HG02798 (cell line): Measurements from ENCODE around the gene CACNA1I.

ENCODE experiments used
- ATAC-seq: cut with Tn5 transposase; IDR thresholded peaks from one replicate; pipeline ENCODE4 v1.9.1; 2021; ENCODE audit warnings: mild to moderate bottlenecking; ENCODE audit not compliant: unreplicated experiment, poor library complexity

Gene CACNA1I

DNA sequence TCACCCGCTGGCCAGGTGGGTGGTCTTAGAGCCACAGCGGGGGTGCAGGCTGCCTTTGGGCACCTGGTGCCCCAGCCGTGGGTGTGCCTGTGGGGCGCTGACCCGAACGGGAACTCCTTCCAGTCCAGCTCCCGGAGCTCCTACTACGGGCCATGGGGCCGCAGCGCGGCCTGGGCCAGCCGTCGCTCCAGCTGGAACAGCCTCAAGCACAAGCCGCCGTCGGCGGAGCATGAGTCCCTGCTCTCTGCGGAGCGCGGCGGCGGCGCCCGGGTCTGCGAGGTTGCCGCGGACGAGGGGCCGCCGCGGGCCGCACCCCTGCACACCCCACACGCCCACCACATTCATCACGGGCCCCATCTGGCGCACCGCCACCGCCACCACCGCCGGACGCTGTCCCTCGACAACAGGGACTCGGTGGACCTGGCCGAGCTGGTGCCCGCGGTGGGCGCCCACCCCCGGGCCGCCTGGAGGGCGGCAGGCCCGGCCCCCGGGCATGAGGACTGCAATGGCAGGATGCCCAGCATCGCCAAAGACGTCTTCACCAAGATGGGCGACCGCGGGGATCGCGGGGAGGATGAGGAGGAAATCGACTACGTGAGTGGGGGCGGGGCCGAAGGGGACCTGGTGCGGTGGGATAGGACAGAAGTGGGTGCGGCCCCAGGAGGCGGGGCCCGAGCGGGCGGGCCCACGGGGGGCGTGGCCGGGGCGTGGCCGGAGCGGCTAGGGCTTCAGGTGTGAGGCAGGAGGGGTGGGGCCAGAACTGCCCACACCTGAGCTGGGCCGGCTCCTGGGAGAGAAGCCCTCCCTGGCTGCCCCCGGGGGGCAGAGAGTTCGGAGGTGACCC, 91.5 kb downstream of the CACNA1I start:
- ATAC-seq = no peak

DNA sequence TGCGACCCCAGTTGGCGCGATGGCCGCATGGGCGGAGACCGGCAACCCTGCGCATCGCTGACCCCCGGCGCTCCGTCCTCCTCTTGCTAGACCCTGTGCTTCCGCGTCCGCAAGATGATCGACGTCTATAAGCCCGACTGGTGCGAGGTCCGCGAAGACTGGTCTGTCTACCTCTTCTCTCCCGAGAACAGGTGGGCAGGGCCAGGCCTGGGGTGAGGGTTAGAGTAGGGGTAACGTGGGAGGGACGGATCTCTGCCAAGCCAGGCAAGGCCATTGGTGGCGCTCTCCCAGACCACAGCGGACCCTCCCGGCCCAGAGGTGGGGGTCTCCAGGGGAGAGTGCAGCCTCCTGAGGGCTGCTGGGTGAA, 92.1 kb downstream of the CACNA1I start:
- ATAC-seq = no peak

DNA sequence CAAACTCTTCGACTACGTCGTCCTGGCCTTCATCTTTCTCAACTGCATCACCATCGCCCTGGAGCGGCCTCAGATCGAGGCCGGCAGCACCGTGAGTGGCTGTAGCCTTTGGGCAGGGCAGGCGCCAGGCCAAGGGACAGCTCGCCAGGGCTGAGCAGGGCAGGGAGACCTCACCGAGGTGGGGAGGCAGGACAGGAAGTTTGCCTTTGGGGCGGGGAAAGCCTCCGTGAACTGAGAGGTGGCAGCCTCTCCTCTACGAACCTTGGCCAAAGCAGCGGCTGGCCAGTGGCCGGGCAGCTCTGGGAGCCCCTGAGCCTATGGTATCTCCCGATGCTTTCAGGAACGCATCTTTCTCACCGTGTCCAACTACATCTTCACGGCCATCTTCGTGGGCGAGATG, 93.2 kb downstream of the CACNA1I start:
- no peak for ATAC-seq

DNA sequence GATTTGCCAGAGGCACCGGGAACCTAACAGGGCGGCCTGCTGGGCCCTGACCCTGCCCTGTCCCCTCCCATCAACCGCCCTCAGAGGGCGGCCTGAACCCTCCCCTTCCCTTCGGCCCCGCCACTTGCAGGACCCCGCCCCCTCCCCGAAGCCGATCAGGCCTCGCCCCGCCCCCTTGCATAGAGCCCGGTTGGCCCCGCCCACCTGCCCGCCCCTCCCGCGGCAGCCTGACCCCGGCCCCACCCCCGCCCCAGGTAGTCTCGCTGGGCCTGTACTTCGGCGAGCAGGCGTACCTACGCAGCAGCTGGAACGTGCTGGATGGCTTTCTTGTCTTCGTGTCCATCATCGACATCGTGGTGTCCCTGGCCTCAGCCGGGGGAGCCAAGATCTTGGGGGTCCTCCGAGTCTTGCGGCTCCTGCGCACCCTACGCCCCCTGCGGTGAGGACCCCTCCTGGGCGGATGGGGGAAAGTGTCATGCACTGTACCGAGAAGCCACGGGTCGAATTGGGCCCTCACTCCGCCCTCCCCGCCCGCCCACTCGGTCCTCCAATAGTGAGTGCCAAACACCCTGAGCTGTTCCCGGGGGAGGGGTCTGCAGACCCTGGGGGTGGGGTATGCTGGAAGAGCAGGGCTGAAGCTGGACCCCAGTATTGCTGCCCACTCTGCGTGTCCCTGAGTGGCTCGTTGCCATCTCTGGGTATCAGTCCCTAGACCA, 94.1 kb downstream of the CACNA1I start:
- ATAC-seq = no peak

GRCh38 chr22:39665229-39665628, 94.7 kb downstream of the CACNA1I start:
- no peak for ATAC-seq

- no peak for ATAC-seq
Observed at GRCh38 chr22:39665661-39666431, 95.3 kb downstream of the CACNA1I start.

- ATAC-seq = no peak
Observed at GRCh38 chr22:39666495-39666894, 95.9 kb downstream of the CACNA1I start.

DNA sequence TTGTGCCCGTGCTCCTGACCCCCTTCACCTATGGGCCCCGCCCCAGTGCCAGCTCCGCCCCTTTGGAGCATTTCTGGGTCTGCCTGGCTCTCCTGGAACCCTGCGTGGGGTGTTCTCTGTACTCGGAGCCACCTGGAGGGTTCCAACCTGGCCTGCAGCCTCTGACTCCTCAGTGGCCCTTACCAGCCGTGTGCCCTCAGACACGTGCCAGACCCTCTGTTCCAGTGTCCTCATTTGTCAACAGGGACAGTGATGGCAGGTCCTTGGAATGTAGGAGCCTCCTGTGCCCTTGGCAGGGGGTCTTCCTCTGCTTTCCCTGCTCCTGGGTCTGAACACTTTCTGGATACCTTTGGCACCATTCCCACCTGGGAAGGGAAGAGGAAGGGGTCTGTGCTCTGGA, 96.4 kb downstream of the CACNA1I start:
- ATAC-seq = no peak

GRCh38 chr22:39669432-39669831, 98.9 kb downstream of the CACNA1I start:
- ATAC-seq = no peak

DNA sequence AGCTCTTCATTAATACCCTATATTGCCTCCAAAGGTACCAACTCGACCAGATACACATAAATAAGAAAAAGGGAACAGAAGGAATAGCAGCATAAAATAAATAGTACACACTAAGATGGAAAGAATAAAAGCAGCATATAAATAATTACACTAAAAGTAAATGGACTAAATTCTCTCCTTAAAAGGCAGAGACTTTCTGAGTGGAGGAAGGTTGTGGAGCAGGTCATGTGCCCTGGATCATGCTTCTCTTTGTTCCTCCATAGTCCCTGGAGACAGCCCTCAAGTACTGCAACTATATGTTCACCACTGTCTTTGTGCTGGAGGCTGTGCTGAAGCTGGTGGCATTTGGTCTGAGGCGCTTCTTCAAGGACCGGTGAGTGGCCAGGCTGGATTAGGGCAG, 101.4 kb downstream of the CACNA1I start:
- ATAC-seq = no peak

DNA sequence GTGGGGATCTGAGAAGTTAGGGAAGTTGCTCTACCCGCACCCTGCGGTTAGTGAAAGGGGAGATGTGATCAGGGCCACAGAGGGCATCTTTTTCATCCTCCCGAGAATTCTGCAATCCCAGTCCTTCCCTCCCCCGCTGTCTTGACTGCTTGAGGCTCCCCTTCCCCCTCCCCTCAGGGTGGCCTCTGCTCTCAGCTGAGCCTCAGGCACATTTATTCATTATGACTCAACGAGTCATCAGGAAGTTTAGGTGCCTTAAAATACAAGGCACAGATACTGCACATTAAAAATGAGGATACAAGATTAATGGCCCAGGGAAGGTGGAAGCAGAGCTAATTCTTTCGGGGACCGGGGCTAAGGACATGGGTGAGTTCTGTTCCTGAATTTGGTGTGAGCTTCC, 104.0 kb downstream of the CACNA1I start:
- ATAC-seq = no peak

DNA sequence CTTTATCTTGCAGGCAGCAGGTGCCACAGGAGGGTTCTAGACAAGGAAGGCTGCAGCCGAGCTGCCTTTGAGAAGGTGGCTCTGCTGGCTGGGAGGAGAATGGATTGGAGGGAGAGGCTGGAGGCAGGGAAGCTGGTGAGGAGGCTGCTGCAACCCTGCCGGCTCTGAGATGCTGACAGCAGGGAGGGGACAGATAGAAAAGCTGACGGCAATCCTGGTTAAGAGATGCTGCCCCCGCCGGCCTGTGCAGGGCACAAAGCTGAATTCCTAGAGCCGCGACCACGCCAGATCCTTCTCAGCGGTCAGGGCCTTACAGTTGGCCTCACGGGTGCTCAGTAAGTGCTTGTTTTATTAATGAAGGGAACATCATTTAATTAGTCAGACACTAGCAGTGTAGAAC, 105.4 kb downstream of the CACNA1I start:
- no peak for ATAC-seq

DNA sequence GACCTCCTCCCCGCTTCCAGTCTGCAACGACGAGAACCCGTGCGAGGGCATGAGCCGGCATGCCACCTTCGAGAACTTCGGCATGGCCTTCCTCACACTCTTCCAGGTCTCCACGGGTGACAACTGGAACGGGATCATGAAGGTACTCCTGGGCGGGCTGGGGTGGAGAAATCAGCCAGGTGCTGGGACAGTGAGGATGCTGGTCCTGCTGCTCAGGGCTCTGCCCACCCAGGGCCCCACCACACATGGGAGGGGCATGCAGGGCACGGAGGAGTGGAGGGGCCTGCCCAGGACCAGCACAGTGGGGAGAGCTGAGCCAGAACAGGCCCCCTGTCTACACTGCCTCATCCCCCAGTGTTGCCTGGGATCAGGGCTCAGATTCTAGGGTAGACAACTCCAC, 107.4 kb downstream of the CACNA1I start:
- no peak for ATAC-seq

GRCh38 chr22:39678862-39679490, 108.4 kb downstream of the CACNA1I start:
- no peak for ATAC-seq

GRCh38 chr22:39679652-39680051, 109.1 kb downstream of the CACNA1I start:
- no peak for ATAC-seq

DNA sequence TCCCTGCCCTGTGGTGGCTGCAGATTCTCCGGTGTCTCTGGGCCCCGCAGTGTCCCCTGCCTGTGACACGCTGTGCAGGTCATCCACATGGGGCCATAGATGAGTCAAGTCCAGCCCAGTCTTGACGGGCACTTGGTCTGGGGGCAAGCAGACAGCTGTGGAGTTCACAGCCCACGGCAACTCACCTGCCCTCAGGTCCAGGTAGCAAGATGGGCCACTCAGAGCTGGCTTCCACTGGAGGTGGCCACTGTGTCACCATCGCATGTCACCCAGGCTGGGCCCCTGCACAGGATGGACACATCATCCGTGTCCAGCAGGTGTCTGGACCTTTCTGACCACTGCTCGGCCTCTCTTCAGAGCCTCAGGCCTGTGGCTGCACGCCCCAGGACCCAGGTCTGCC, 109.9 kb downstream of the CACNA1I start:
- no peak for ATAC-seq

DNA sequence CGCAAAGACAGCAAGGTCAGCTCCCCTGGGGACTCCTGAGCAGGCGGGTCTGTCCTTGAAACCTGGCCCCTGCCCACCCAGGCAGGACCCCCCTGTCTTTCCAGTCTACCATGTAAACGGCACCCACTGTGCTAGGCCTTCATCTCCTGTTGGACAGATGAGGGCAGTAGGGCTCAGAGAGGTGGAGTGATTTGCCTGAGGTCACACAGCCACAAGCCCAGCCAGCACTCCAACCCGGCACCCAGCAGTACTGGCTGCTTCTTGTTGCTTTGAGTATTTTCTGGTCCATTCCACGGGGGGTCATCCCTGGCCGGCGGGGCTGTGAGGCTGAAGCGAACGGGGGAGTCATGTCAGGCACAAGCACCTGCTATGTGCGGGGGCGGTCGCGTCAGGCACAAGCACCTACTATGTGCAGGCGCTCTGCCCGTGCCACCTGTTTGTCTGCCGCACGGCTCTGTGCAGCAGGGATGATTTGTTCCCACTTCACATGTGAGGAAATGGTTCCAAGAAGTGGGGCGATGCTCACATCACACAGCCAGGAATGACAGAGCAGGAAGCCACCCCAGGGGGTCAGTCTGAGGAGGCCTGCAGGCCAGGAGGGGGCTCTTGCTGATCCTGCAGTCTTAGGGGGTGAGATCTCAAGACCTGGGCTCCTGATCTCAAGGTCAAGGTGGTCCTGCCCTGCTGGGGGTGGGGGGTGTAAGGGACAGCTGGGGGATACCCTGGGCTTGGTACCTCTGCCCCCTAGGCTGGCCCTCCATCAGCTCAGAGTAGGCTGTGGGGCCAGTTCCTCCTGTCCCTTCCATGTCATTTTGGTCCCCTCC, 110.7 kb downstream of the CACNA1I start:
- no peak for ATAC-seq

DNA sequence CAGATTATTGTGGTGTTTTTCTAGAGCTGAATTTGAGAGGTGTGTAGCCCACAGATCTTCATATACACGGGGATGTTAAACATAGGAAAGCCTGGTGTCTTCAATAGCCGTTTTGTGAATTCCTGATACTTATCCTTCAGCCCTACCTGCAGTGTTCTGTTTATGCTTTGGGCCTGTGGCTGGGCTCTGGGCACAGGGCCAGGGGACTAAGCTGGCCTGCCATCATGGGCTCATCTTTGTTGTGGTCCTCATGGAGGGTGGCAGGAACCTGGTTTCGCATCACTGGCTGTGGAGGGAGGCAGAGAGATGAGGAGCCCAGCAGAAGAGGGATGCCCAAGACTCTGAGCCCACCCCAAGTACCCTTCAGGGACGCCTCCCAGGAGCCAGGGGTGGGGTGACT, 112.4 kb downstream of the CACNA1I start:
- ATAC-seq = no peak

DNA sequence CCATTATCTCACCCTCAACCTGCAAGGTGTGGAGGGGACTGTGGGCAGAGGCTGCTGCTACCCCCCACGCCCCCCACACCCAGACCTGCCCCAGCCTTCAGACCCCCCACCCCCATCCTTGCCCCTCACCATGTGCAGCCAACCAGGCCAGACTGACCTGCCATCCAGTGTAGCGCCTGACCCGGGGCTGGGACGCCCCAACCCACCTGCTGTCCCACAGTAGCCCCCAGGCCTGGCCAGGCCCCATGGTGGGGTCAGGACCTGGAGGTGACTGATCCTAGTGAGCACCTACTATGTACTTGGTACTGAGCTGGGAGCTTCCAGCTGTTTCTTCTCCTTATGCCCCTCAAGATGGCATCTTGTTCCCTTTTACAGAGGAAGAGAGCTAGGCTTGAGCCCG, 113.1 kb downstream of the CACNA1I start:
- ATAC-seq = no peak
